Kidney (tissue), 14 donors: ENCODE data around the gene CACNB4. TPM values are rescaled to one million over a fixed set of nuclear protein-coding genes. Genes with fewer than 3 reads are reported as not detected.
"Not testable (repeated sequence)": the region's sequence is repeated elsewhere in the genome, so short reads cannot be mapped to it uniquely, and the experiment has no call there.

Experiments
- DNase-seq, 5 donors: peaks; one replicate each; pipeline ENCODE4 v3.0.0-alpha.2; 2013 to 2020
- FAIRE-seq: peaks from 2 replicates; lab custom pipeline; 2012; peaks lifted over from hg19 to GRCh38; lab: Jason Lieb, UNC
- H3K27ac ChIP-seq, 2 donors: one replicate each; pipeline ENCODE4 v1.7.0; 2013; ENCODE audit warnings: low read depth in 2 of 2, low read length in 2 of 2, inconsistent platforms in 1 of 2
- H3K27me3 ChIP-seq: one replicate; pipeline ENCODE4 v1.7.1; 2013; ENCODE audit warnings: low read length, inconsistent platforms; ENCODE audit not compliant: control insufficient read depth, insufficient read depth
- H3K36me3 ChIP-seq, 3 donors: one replicate each; pipeline versions ENCODE4 v1.7.0 to v1.7.1; 2013; ENCODE audit warnings: low read length in 3 of 3, control low read depth in 1 of 3, inconsistent platforms in 1 of 3; ENCODE audit not compliant: insufficient read depth in 3 of 3, control insufficient read depth in 2 of 3
- H3K4me1 ChIP-seq, 3 donors: one replicate each; pipeline versions ENCODE4 v1.7.0 to v1.7.1; 2013; ENCODE audit warnings: low read length in 3 of 3, inconsistent platforms in 1 of 3, low read depth in 1 of 3; ENCODE audit not compliant: control insufficient read depth in 2 of 3, insufficient read depth in 2 of 3
- H3K4me3 ChIP-seq, 3 donors: one replicate each; pipeline versions ENCODE4 v1.7.0 to v1.8.1; 2013; ENCODE audit warnings: low read length in 3 of 3, control low read depth in 1 of 3, inconsistent platforms in 1 of 3
- H3K9ac ChIP-seq, 3 donors: one replicate each; pipeline versions ENCODE4 v1.7.0 to v1.7.1; 2013; ENCODE audit warnings: low read length in 3 of 3, control low read depth in 1 of 3, inconsistent platforms in 1 of 3
- H3K9me3 ChIP-seq, 3 donors: one replicate each; pipeline versions ENCODE4 v1.7.0 to v1.7.1; 2013; ENCODE audit warnings: low read length in 3 of 3, control low read depth in 1 of 3, inconsistent platforms in 1 of 3; ENCODE audit not compliant: control insufficient read depth in 2 of 3, insufficient read depth in 1 of 3
- intact Hi-C: fragments of 100-400 bp; cut with DNase I; formaldehyde crosslinking; loops from one replicate; pipeline ENCODE4 v1.11.1; 2022
- polyA plus RNA-seq: library from polyadenylated mRNA; stranded (reverse); fragments of 350-450 nt; fragmentation: Illumina TruSeq; extraction: RNeasy Lipid Tissue Mini Kit (QIAGEN cat#74804); gene quantifications from one replicate; pipeline ENCODE4 v1.2.3, GENCODE V29; 2014; ENCODE audit warnings: low read depth, low replicate concordance; ENCODE audit not compliant: insufficient read depth
- total RNA-seq: library from RNA; stranded (reverse); fragmentation: NEBNext Ultra II Directional; extraction: Animal tissue kit (Norgen Biotek cat#: 25700); gene quantifications from one replicate; pipeline ENCODE4 v1.2.1, GENCODE V29; 2021
- TF ChIP-seq, protein P1 (sequence below): IDR thresholded peaks from 3 replicates; pipeline ENCODE4 v1.5.1; 2012; ENCODE audit warnings: mild to moderate bottlenecking, moderate library complexity, borderline replicate concordance; ENCODE audit not compliant: insufficient read depth; ENCODE audit errors: extremely low read depth
- donor health status: control.
- donor health status: control.
- donor health status: control.
- donor health status: control.
- donor health status: control.
- donor health status: DM: yes; HTN: yes; CAD: no.
- donor health status: Normal renal cell carcinoma (clear cell type).

Gene CACNB4
- total and polyA plus RNA-seq, 2 donors from 2014 or later: 1.3 to 2.2 TPM

DNA sequence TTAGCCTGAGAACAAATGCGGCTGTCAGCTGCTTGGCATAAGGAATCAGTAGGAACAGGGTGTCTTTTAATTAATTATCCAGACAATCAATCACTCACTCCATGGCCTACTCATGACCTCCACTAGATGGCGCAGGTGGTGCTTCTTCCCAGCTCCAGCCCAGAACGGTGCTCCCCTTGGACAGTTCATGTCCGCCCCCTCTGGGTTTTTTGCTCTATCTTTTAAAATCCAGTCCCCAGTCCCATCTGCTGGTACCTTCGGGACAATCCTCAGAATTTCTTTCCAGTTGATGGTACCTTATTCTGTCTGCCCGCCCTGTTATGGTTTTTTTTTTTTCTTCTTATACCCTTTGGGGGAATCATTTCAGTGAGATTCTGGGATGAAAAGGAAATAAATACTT lies 99.8 kb downstream of the CACNB4 start:
- H3K9ac ChIP-seq: no peak overlapping the region
- no peaks in the 10 kb centered on the region for H3K9me3 ChIP-seq
- FAIRE-seq (no peak), DNase-seq (peak in 1 of 5 donors; percentile 48)
- H3K27ac ChIP-seq: no peak overlapping the region
- intact Hi-C loops: no loop called here
- H3K36me3 ChIP-seq: no peaks in the 10 kb centered on the region
- no peak overlapping the region for H3K4me3 ChIP-seq
- no peaks in the 10 kb centered on the region for H3K27me3 ChIP-seq
- peaks cover 0 to 7% (median 3%) of the 10 kb centered on the region in 3 donors for H3K4me1 ChIP-seq
- TF ChIP-seq, protein P1, sequence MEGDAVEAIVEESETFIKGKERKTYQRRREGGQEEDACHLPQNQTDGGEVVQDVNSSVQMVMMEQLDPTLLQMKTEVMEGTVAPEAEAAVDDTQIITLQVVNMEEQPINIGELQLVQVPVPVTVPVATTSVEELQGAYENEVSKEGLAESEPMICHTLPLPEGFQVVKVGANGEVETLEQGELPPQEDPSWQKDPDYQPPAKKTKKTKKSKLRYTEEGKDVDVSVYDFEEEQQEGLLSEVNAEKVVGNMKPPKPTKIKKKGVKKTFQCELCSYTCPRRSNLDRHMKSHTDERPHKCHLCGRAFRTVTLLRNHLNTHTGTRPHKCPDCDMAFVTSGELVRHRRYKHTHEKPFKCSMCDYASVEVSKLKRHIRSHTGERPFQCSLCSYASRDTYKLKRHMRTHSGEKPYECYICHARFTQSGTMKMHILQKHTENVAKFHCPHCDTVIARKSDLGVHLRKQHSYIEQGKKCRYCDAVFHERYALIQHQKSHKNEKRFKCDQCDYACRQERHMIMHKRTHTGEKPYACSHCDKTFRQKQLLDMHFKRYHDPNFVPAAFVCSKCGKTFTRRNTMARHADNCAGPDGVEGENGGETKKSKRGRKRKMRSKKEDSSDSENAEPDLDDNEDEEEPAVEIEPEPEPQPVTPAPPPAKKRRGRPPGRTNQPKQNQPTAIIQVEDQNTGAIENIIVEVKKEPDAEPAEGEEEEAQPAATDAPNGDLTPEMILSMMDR: peak; percentile 50

DNA sequence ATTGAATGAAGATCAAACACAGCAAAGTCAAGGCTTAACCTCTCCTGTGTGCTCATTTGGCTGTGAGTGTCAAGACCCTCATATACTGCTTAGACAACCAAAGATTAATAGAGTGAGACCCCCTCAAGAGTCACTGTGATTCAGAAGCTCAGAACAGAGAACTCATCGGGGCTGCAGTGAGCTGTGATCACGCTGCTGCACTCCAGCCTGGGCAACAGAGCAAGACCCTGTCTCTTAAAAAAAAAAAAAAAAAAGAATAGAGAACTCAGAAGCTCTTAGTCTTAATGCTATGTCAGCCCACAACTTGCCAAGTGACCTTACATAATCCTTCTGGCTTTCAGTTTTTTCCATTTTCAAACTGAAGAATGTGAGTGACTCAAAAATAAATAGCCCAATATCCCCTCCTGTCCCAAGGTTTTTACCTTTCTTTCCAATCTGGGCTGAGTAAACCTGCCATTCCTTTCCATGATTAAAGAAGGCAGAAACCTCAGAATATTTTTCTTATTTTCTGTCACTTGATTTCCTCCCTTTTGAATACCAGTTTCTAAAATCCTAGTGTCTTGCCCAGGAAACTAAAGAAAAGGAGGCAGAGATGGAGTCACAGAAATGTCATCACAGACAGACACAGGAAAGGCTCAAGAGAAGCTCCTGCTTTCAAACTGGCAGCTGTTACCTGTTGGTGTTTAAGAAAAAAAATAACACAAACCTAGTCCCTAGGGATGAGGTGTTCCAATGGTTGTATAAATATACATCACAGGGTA lies 102.4 kb downstream of the CACNB4 start:
- FAIRE-seq (no peak), DNase-seq (no peak)
- H3K4me3 ChIP-seq: no peak overlapping the region
- peaks cover 0 to 7% (median 2%) of the 10 kb centered on the region in 3 donors for H3K4me1 ChIP-seq
- no peaks in the 10 kb centered on the region for H3K9me3 ChIP-seq
- TF ChIP-seq, protein P1: no peak
- H3K36me3 ChIP-seq: no peaks in the 10 kb centered on the region
- intact Hi-C loops: no loop called here
- peak overlapping the region; percentile 26 to 32 for H3K27ac ChIP-seq
- H3K27me3 ChIP-seq: no peaks in the 10 kb centered on the region
- no peak overlapping the region for H3K9ac ChIP-seq

DNA sequence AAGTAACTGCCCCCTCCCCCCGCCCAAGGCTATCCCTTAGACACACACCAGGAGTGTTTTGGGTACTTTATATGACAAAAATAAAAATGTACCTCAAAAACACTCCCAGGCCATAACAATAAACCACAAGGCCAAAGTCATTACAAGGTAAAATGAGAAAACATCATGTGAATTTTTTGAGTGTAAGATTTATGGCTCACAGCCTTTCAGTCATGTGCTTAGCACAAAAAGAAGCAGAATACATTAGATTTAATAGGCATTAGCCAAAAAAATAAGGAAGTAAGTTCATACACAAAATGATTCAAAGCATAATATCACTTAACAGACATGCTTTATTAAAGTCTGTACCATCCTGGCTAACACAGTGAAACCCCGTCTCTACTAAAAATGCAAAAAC lies 103.7 kb downstream of the CACNB4 start:
- Histone ChIP-seq H3K4me3 (no peak overlapping the region), H3K4me1 (peaks cover 0 to 7% (median 2%) of the 10 kb centered on the region in 3 donors), H3K36me3 (no peaks in the 10 kb centered on the region), H3K27me3 (no peaks in the 10 kb centered on the region), H3K9me3 (no peaks in the 10 kb centered on the region), H3K9ac (no peak overlapping the region), H3K27ac (no peak overlapping the region)
- no peak for DNase-seq
- TF ChIP-seq, protein P1: no peak
- FAIRE-seq: no peak
- intact Hi-C loops: no loop called here

DNA sequence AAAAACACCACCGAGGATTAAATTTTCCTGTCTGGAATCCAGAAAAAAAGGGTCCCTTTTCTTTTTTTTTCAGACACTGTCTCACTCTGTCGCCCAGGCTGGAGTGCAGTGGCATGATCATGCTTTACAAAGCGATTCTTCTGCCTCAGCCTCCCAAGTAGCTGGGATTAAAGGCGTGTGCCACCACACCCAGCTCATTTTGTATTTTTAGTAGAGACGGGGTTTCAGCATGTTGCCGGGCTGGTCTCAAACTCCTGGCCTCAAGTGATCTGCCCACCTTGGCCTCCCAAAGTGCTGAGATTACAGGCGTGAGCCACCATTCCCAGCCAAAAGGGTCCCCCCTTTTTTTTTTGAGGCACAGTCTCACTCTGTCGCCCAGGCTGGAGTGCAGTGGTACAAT lies 104.7 kb downstream of the CACNB4 start:
- FAIRE-seq, intact Hi-C loops, DNase-seq, H3K4me1 ChIP-seq, H3K27ac ChIP-seq, H3K27me3 ChIP-seq, H3K36me3 ChIP-seq, H3K9ac ChIP-seq, H3K9me3 ChIP-seq, H3K4me3 ChIP-seq: not testable (repeated sequence)
